GM23338 (cell line): ENCODE results near the gene PLCD4.

Source experiments
- CREB1 ChIP-seq: fragments of 250-450 bp; sonication (Bioruptor Pico); IDR thresholded peaks from 2 replicates; pipeline ENCODE4 v1.5.0; 2020; ENCODE audit warnings: low read depth, mild to moderate bottlenecking, moderate library complexity
- CTCF ChIP-seq, 2 experiments: fragments of 200-600 bp in 1 of 2; sonication (generic) in 1 of 2; conservative IDR thresholded peaks; 2 replicates each; pipeline versions ENCODE4 v1.5.1 to v1.6.1; 2016 to 2017; ENCODE audit warnings: antibody characterized with exemption in 2 of 2, low read depth in 2 of 2, mild to moderate bottlenecking in 2 of 2, moderate library complexity in 1 of 2
- EZH2 ChIP-seq: fragments of 200-600 bp; sonication (generic); IDR thresholded peaks from one replicate; pipeline ENCODE4 v1.8.0; 2017; ENCODE audit warnings: antibody characterized with exemption, mild to moderate bottlenecking, low read depth; ENCODE audit not compliant: unreplicated experiment
- EZH2phosphoT487 ChIP-seq: fragments of 200-600 bp; sonication (generic); IDR thresholded peaks from one replicate; pipeline ENCODE4 v1.8.1; 2018; ENCODE audit warnings: antibody characterized with exemption; ENCODE audit not compliant: unreplicated experiment
- POLR2AphosphoS5 ChIP-seq: IDR thresholded peaks from 2 replicates; pipeline ENCODE4 v1.6.1; 2016; ENCODE audit warnings: antibody characterized with exemption, low read depth
- REST ChIP-seq: IDR thresholded peaks from one replicate; pipeline ENCODE4 v1.6.1; 2018; ENCODE audit warnings: antibody characterized with exemption; ENCODE audit not compliant: unreplicated experiment
- ZNF114 ChIP-seq: fragments of 250-450 bp; sonication (Bioruptor Pico); IDR thresholded peaks from 2 replicates; pipeline ENCODE4 v1.5.0; 2020; ENCODE audit warnings: mild to moderate bottlenecking, moderate library complexity

DNA sequence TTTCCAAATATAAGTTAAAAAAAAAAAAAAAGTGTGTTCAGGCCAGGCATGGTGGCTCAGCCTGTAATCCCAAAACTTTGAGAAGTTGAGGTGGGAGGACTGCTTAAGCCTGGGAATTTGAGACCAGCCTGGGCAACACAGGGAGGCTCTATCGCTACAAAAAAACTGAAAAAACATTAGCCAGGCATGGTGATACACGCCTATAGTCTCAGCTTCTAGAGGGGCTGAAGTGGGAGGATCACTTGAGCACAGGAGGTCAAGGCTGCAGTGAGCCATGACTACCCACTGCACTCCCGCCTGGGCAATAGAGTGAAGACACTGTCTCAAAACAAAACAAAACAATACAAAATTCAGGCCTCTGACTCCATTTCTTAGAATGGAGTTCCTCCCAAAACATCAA lies 48.7 kb upstream of the PLCD4 start:
- TF ChIP-seq CTCF (conservative IDR thresholded peaks at IDR 0.05; ENCODE audit: low read depth in 2 of 2) (no peak), POLR2AphosphoS5 (no peak), EZH2 (no peak), REST (no peak), ZNF114 (CRISPR knock-in tag) (no peak), CREB1 (CRISPR knock-in tag) (no peak), EZH2phosphoT487 (no peak)
